IMR-90 (cell line): ENCODE measurements around the gene C1QTNF8. TPM values are rescaled to one million over a fixed set of nuclear protein-coding genes. Genes with fewer than 3 reads are reported as not detected.

Experiments used
- ATAC-seq: fragments of 200-7000 bp; cut with Tn5 transposase; 2 replicates; pipeline ENCODE4 v1.9.1; 2020; ENCODE audit warnings: low read depth, mild to moderate bottlenecking, moderate library complexity
- BruUV-seq: library from RNA; stranded (reverse); fragments of 400-500 nt; replicated peaks from 2 replicates; lab custom pipeline; 2021; lab: Mats Ljungman, UMichigan
- CTCF ChIA-PET: fragments of 300-600 bp; formaldehyde crosslinking; extraction: SDS; loops from one replicate; lab custom pipeline; 2021; ENCODE audit warnings: antibody characterized with exemption; lab: Yijun Ruan, JAX
- POLR2A ChIA-PET: fragments of 300-600 bp; sonication (Branson Sonifier 250); formaldehyde crosslinking; loops from one replicate; lab custom pipeline; 2022; ENCODE audit warnings: antibody characterized with exemption; ENCODE audit not compliant: unreplicated experiment; lab: Charles Lee
- DNase-seq: peaks from one replicate; pipeline ENCODE4 v3.0.0; 2013
- H2AFZ ChIP-seq: replicated peaks from 2 replicates; pipeline ENCODE3; 2013; ENCODE audit warnings: low read length, mild to moderate bottlenecking; ENCODE audit not compliant: poor library complexity
- H2AK5ac ChIP-seq: 2 replicates; pipeline ENCODE4 v1.6.1; 2013; ENCODE audit warnings: low read depth, low read length, inconsistent platforms
- H2AK9ac ChIP-seq: replicated peaks from 2 replicates; pipeline ENCODE3; 2013; ENCODE audit warnings: mild to moderate bottlenecking, low read depth, low read length, moderate library complexity; ENCODE audit not compliant: poor library complexity
- H2BK120ac ChIP-seq: 2 replicates; pipeline ENCODE4 v1.6.1; 2013; ENCODE audit warnings: low read depth, low read length, inconsistent platforms
- H2BK15ac ChIP-seq: 3 replicates; pipeline ENCODE4 v1.6.1; 2013; ENCODE audit warnings: low read depth, low read length, inconsistent platforms
- H2BK20ac ChIP-seq: 2 replicates; pipeline ENCODE4 v1.6.1; 2013; ENCODE audit warnings: low read depth, mild to moderate bottlenecking, inconsistent platforms, low read length, moderate library complexity
- H2BK5ac ChIP-seq: 2 replicates; pipeline ENCODE4 v1.6.1; 2013; ENCODE audit warnings: mild to moderate bottlenecking, low read depth, low read length, inconsistent platforms; ENCODE audit not compliant: poor library complexity, severe bottlenecking
- H3K14ac ChIP-seq: replicated peaks from 2 replicates; pipeline ENCODE4 v1.6.1; 2013; ENCODE audit warnings: low read depth, low read length, inconsistent platforms
- H3K18ac ChIP-seq: 2 replicates; pipeline ENCODE4 v1.6.1; 2013; ENCODE audit warnings: low read depth, low read length, control low read depth
- H3K23ac ChIP-seq: 2 replicates; pipeline ENCODE4 v1.6.1; 2013; ENCODE audit warnings: low read depth, low read length, inconsistent platforms
- H3K27ac ChIP-seq: 2 replicates; pipeline ENCODE4 v1.5.1; 2013; ENCODE audit warnings: mild to moderate bottlenecking, control low read depth, low read length; ENCODE audit not compliant: insufficient read depth
- H3K27me3 ChIP-seq: 2 replicates; pipeline ENCODE4 v1.6.1; 2013; ENCODE audit warnings: low read length; ENCODE audit not compliant: control insufficient read depth, insufficient read depth
- H3K36me3 ChIP-seq: 2 replicates; pipeline ENCODE4 v1.6.1; 2013; ENCODE audit warnings: low read length, mixed read lengths; ENCODE audit not compliant: control insufficient read depth, insufficient read depth
- H3K4ac ChIP-seq: 2 replicates; pipeline ENCODE4 v1.6.1; 2013; ENCODE audit warnings: low read depth, low read length, inconsistent platforms
- H3K4me1 ChIP-seq: 2 replicates; pipeline ENCODE4 v1.6.1; 2013; ENCODE audit warnings: low read length, mixed read lengths; ENCODE audit not compliant: control insufficient read depth, insufficient read depth
- H3K4me2 ChIP-seq: 2 replicates; pipeline ENCODE4 v1.6.1; 2013; ENCODE audit warnings: low read depth, mild to moderate bottlenecking, control low read depth, low read length, moderate library complexity
- H3K4me3 ChIP-seq: 2 replicates; pipeline ENCODE4 v1.5.1; 2013; ENCODE audit warnings: low read depth, mild to moderate bottlenecking, control low read depth, low read length, moderate library complexity; ENCODE audit not compliant: insufficient read depth
- H3K56ac ChIP-seq: 2 replicates; pipeline ENCODE4 v1.6.1; 2013; ENCODE audit warnings: low read length, inconsistent platforms; ENCODE audit not compliant: insufficient read depth; ENCODE audit errors: extremely low read depth
- H3K79me1 ChIP-seq, 2 experiments: 2 replicates each; pipeline ENCODE4 v1.6.1; 2013; ENCODE audit warnings: low read length in 2 of 2, inconsistent platforms in 1 of 2, low read depth in 1 of 2
- H3K9ac ChIP-seq: 2 replicates; pipeline ENCODE4 v1.6.1; 2013; ENCODE audit warnings: low read depth, low read length, control low read depth
- H3K9me1 ChIP-seq: 2 replicates; pipeline ENCODE4 v1.6.1; 2013; ENCODE audit warnings: low read length, inconsistent platforms; ENCODE audit not compliant: insufficient read depth
- H3K9me3 ChIP-seq: 2 replicates; pipeline ENCODE4 v1.6.1; 2013; ENCODE audit warnings: low read length; ENCODE audit not compliant: control insufficient read depth, insufficient read depth
- H4K20me1 ChIP-seq: 2 replicates; pipeline ENCODE4 v1.6.1; 2013; ENCODE audit warnings: low read length, inconsistent platforms; ENCODE audit not compliant: insufficient read depth
- H4K5ac ChIP-seq: 2 replicates; pipeline ENCODE4 v1.6.1; 2013; ENCODE audit warnings: mild to moderate bottlenecking, low read depth, low read length, control low read depth
- H4K8ac ChIP-seq, 2 experiments: 2 replicates each; pipeline ENCODE4 v1.6.1; 2013; ENCODE audit warnings: low read depth in 2 of 2, low read length in 2 of 2, control low read depth in 1 of 2, inconsistent platforms in 1 of 2
- H4K91ac ChIP-seq: 2 replicates; pipeline ENCODE4 v1.6.1; 2013; ENCODE audit warnings: low read depth, low read length, inconsistent platforms; ENCODE audit not compliant: insufficient read depth
- BHLHE40 ChIP-seq: fragments of 150-350 bp; IDR thresholded peaks from 2 replicates; pipeline ENCODE4 v1.6.1; 2016; ENCODE audit warnings: mild to moderate bottlenecking, low read depth, low read length
- CEBPB ChIP-seq: IDR thresholded peaks from 2 replicates; pipeline ENCODE4 v1.6.1; 2012; ENCODE audit warnings: low read depth, low read length, improper control_type of control experiment
- CHD1 ChIP-seq: IDR thresholded peaks from 2 replicates; pipeline ENCODE4 v1.6.1; 2012; ENCODE audit warnings: low read depth, low read length, improper control_type of control experiment
- CTCF ChIP-seq: conservative IDR thresholded peaks from 2 replicates; pipeline ENCODE4 v1.5.1; 2012; ENCODE audit warnings: mild to moderate bottlenecking, low read depth, low read length, improper control_type of control experiment
- ELK1 ChIP-seq: fragments of 150-350 bp; IDR thresholded peaks from 2 replicates; pipeline ENCODE4 v1.6.1; 2016; ENCODE audit warnings: low read depth, mild to moderate bottlenecking, low read length, moderate library complexity, borderline replicate concordance
- FOS ChIP-seq: fragments of 150-350 bp; IDR thresholded peaks from 2 replicates; pipeline ENCODE4 v1.6.1; 2016; ENCODE audit warnings: low read depth, low read length
- MAZ ChIP-seq: IDR thresholded peaks from 2 replicates; pipeline ENCODE4 v1.6.1; 2012; ENCODE audit warnings: low read depth, mild to moderate bottlenecking, low read length, improper control_type of control experiment, moderate library complexity, borderline replicate concordance
- MXI1 ChIP-seq: IDR thresholded peaks from 2 replicates; pipeline ENCODE4 v1.6.1; 2012; ENCODE audit warnings: low read depth, mild to moderate bottlenecking, low read length, moderate library complexity, borderline replicate concordance
- NFE2L2 ChIP-seq: fragments of 150-350 bp; IDR thresholded peaks from 2 replicates; pipeline ENCODE4 v1.6.1; 2016; ENCODE audit warnings: low read depth, mild to moderate bottlenecking, low read length
- POLR2A ChIP-seq: IDR thresholded peaks from 2 replicates; pipeline ENCODE4 v1.6.1; 2012; ENCODE audit warnings: mild to moderate bottlenecking, low read depth, low read length
- RAD21 ChIP-seq: IDR thresholded peaks from 2 replicates; pipeline ENCODE4 v1.6.1; 2012; ENCODE audit warnings: low read length, improper control_type of control experiment
- RCOR1 ChIP-seq: IDR thresholded peaks from 2 replicates; pipeline ENCODE4 v1.6.1; 2012; ENCODE audit warnings: mild to moderate bottlenecking, low read length, improper control_type of control experiment; ENCODE audit not compliant: insufficient replicate concordance
- RFX5 ChIP-seq: IDR thresholded peaks from 2 replicates; pipeline ENCODE4 v1.8.0; 2012; ENCODE audit warnings: low read depth, mild to moderate bottlenecking, low read length, moderate library complexity
- SMC3 ChIP-seq: fragments of 150-350 bp; IDR thresholded peaks from 2 replicates; pipeline ENCODE4 v1.6.1; 2016; ENCODE audit warnings: low read depth, mild to moderate bottlenecking, antibody characterized with exemption, low read length, moderate library complexity
- WGBS, 2 experiments: methylation state at CpG; one replicate each; pipeline versions ENCODE4 v1.1.5 to v1.1.7; 2013; ENCODE audit warnings: missing lambda C conversion rate in 2 of 2; ENCODE audit not compliant: insufficient read length in 1 of 2; ENCODE audit errors: extremely low coverage in 2 of 2; 5-methylcytosine and 5-hydroxymethylcytosine counted together
- dilution Hi-C: fragments of 300-500 bp; cut with HindIII; formaldehyde crosslinking; loops from one replicate; pipeline ENCODE4 v1.14.3; 2018; ENCODE audit warnings: low sequenced_read_pairs; ENCODE audit not compliant: unreplicated experiment
- in situ Hi-C: fragments of 300-500 bp; cut with MboI; formaldehyde crosslinking; loops from 3 replicates; pipeline ENCODE4 v1.14.3; 2019; ENCODE audit warnings: low sequenced_read_pairs, inconsistent platforms, mixed read lengths
- intact Hi-C: fragments of 100-400 bp; cut with micrococcal nuclease; formaldehyde crosslinking; loops from 2 replicates; pipeline ENCODE4 v1.10.0; 2022
- polyA plus RNA-seq, 3 experiments: library from polyadenylated mRNA; depleted of rRNA; stranded (reverse); fragments of >200 nt; gene quantifications; 2 replicates each; pipeline ENCODE4 v1.2.3, GENCODE V29; 2012; ENCODE audit warnings: low replicate concordance in 1 of 3
- total RNA-seq: library from RNA; depleted of rRNA; stranded (reverse); fragments of >200 nt; gene quantifications from 2 replicates; pipeline ENCODE4 v1.2.3, GENCODE V29; 2012
- TF ChIP-seq, protein P1 (sequence below): fragments of 150-350 bp; IDR thresholded peaks from 2 replicates; pipeline ENCODE4 v1.6.1; 2017; ENCODE audit warnings: mild to moderate bottlenecking, antibody characterized with exemption, low read length, low read depth

C1QTNF8 gene
- total and polyA plus RNA-seq, 2 of the 4 experiments (the other 2 are of a cell fraction), result not detected

DNA sequence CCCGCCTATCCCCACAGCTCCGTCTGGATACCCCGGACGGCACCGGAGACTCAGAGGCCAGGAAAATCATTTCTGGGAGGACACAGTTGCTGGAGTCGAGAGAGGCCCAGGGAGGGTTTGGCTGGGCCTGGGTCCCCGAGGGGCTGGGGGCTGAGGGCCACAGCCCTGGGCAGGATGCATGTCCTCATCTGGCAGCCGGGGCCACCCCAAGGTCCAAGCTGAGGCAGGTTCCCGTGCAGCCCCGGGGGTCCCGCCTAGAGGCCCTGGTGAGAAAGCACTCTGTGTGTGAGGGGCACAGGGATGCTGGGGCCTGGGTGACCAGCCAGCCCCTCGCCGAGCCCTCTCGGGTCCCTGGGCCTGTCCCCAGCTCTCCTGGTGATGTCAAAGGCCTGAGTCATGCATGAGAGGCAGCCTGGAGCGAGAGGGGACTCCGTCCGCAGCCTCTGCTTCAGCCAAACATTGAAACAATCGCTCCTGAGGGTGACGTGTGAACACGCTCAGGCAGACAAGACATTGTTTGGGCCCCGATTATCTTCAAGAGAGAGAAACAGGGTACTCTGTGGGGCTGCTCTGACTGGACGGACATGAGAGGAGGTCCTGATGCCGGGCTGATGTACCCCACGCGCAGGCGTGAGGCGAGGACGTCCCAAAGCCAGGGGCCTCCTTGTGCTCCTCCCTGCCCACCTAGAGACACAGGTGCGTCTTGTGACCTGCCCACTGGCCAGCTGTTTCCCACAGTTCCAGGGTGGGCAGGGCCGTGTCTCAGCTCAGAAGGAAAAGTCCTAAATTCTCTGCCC lies 25.8 kb upstream of the C1QTNF8 start:
- Histone ChIP-seq H3K4me3 (no peak overlapping the region), H2AFZ (no peak overlapping the region), H3K4me1 (peaks cover 2% of the 10 kb centered on the region; the same call in 1 of the 2 replicates), H3K4ac (no peak overlapping the region), H2BK15ac (no peak overlapping the region), H3K18ac (no peak overlapping the region), H3K4me2 (no peak overlapping the region), H3K9ac (no peak overlapping the region), H2AK5ac (no peak overlapping the region), H4K91ac (no peak overlapping the region), H2AK9ac (no peak overlapping the region), H3K27me3 (peaks cover 16% of the 10 kb centered on the region; the same call in 1 of the 2 replicates), H3K14ac (no peak overlapping the region), H2BK20ac (no peak overlapping the region), H3K56ac (no peak overlapping the region), H4K5ac (no peak overlapping the region), H4K8ac (no peak overlapping the region), H3K27ac (no peak overlapping the region), H3K9me1 (no peaks in the 10 kb centered on the region), H4K20me1 (no peaks in the 10 kb centered on the region), H2BK5ac (no peak overlapping the region), H3K36me3 (no peaks in the 10 kb centered on the region), H3K9me3 (no peaks in the 10 kb centered on the region), H3K79me1 (no peaks in the 10 kb centered on the region), H3K23ac (no peak overlapping the region), H2BK120ac (no peak overlapping the region)
- DNase-seq (no peak), ATAC-seq (no peak)
- intact Hi-C loops (no loop called here), dilution Hi-C loops (no loop called here), in situ Hi-C loops (no loop called here)
- no TSS peak for BruUV-seq
- WGBS, 2 experiments, result 50% methylated on average over 12 of the region's 30 CpGs; no CpG with 5 or more reads in 1 of the 2 experiments
- CTCF ChIA-PET, result no interaction called here
- POLR2A ChIA-PET, result no interaction called here
- TF ChIP-seq RCOR1 (no peak), CTCF (no peak), MAZ (no peak), FOS (no peak), NFE2L2 (no peak), ELK1 (no peak), CHD1 (no peak), MXI1 (no peak), POLR2A (no peak), RFX5 (no peak), BHLHE40 (no peak), RAD21 (no peak), SMC3 (no peak), CEBPB (no peak)
- TF ChIP-seq, protein P1, sequence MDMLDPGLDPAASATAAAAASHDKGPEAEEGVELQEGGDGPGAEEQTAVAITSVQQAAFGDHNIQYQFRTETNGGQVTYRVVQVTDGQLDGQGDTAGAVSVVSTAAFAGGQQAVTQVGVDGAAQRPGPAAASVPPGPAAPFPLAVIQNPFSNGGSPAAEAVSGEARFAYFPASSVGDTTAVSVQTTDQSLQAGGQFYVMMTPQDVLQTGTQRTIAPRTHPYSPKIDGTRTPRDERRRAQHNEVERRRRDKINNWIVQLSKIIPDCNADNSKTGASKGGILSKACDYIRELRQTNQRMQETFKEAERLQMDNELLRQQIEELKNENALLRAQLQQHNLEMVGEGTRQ, result no peak
